ENCODE data around the gene HAGHL. TPM values are rescaled to one million over a fixed set of nuclear protein-coding genes. Genes with fewer than 3 reads are reported as not detected.

The HAGHL gene
- total RNA-seq, 2 donors from 2014 or later = 2.6 to 13.0 TPM

DNA sequence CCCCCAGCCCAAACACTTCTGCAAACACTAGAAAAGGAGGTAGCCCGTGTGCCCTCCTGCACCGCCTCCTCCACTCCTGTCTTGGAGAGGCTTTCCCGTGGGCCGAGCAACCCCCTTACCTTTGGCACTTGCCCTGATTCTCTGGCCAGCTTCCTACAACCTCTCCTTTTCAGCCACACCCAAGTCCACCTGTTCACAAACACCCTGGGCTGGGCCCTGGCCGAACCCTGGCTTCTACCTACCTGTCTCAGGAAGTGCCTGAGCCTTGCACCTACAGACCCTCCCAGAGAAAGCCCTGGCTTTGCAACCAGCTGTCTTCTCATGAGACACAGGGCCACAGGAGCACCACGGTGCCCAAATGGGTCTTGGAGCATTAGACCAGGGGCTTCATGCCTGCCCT is 8.0 kb upstream of the HAGHL start:
- H3K4me3 ChIP-seq = no peak overlapping the region
- no peaks in the 10 kb centered on the region for H3K9me3 ChIP-seq
- H3K4me1 ChIP-seq = peaks cover 31% of the 10 kb centered on the region
- no peak overlapping the region for H3K27ac ChIP-seq
- TF ChIP-seq, protein P1, sequence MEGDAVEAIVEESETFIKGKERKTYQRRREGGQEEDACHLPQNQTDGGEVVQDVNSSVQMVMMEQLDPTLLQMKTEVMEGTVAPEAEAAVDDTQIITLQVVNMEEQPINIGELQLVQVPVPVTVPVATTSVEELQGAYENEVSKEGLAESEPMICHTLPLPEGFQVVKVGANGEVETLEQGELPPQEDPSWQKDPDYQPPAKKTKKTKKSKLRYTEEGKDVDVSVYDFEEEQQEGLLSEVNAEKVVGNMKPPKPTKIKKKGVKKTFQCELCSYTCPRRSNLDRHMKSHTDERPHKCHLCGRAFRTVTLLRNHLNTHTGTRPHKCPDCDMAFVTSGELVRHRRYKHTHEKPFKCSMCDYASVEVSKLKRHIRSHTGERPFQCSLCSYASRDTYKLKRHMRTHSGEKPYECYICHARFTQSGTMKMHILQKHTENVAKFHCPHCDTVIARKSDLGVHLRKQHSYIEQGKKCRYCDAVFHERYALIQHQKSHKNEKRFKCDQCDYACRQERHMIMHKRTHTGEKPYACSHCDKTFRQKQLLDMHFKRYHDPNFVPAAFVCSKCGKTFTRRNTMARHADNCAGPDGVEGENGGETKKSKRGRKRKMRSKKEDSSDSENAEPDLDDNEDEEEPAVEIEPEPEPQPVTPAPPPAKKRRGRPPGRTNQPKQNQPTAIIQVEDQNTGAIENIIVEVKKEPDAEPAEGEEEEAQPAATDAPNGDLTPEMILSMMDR (IDR thresholded peaks at IDR 0.05) = no peak
- peak overlapping the region in 1 of 2 donors; percentile 46 for H3K9ac ChIP-seq (ENCODE audit: low read depth in 2 of 2, low read length in 2 of 2)
- peak; percentile 74 for DNase-seq
- H3K27me3 ChIP-seq = no peaks in the 10 kb centered on the region
- no peaks in the 10 kb centered on the region for H3K36me3 ChIP-seq
- intact Hi-C loops (cut with DNase I) = no loop called here

DNA sequence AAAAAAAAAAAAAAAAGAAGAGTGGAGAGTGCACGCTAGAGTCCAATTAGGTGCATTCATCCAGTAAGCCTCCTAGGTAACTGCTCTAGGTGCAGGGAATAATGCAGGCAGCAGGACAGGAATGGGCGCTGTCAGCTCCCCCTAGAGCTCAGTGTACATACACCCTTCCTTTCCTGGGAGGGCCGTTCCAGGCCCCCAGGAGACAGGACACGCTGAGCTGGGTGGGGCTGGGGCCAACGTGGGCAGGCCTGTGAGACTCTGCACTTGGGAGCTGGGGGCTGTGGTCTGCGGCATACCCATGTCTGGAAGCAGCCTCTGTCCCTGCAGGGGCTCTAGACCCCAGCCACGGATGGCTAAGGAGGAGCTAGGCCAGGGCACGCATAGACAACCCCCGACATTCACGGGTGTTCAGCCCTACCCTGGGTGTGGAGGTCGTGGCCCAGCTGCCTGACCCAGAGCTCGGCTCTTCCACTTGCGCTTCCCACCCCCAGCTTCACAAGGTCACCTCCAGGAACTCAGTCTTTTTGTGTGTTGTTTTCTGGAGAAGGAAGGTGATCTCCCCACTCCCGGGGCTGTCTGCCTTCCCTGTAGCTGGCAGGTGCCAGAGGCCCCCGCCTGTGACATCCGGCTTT is 7.0 kb upstream of the HAGHL start:
- H3K27me3 ChIP-seq = no peaks in the 10 kb centered on the region
- peak overlapping the region; percentile 85 to 99 for H3K9ac ChIP-seq (ENCODE audit: low read depth in 2 of 2, low read length in 2 of 2)
- no peaks in the 10 kb centered on the region for H3K9me3 ChIP-seq
- peak; percentile 43 for DNase-seq
- TF ChIP-seq, protein P1 (IDR thresholded peaks at IDR 0.05) = no peak
- H3K27ac ChIP-seq = peak overlapping the region; percentile 84
- peak overlapping the region; percentile 72 for H3K4me3 ChIP-seq
- peaks cover 26% of the 10 kb centered on the region for H3K4me1 ChIP-seq
- H3K36me3 ChIP-seq = no peaks in the 10 kb centered on the region
- intact Hi-C loops (cut with DNase I) = no loop called here

DNA sequence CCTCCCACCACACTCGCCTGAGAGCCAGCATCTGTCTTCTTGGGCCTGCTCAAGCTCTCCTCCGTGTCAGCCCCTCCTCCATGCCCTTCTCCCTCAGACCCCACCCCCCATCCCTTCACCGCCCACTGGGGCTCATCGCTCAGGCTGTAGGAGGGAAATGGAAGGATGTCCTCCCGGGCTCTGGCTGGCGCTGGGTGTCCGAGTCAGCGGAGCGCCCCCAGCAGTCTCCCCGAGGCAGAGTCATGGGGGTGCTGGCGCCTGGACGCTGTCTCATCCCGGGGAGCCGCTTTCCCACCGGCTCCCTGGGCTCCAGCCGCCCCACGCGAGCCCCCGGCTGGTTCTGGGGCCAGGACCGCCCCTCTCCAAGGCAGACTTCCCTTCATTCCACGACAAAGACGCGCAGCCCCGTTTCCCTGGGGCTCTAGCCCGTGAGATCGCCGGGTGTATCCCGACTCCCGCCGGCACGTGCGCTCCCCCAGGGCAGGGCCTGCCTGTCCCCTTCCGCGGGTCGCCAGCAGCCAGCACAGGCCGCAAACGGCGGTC is 6.4 kb upstream of the HAGHL start:
- peaks cover 26% of the 10 kb centered on the region for H3K4me1 ChIP-seq
- intact Hi-C loops (cut with DNase I) = no loop called here
- TF ChIP-seq, protein P1 (IDR thresholded peaks at IDR 0.05) = no peak
- peak overlapping the region; percentile 85 to 99 for H3K9ac ChIP-seq (ENCODE audit: low read depth in 2 of 2, low read length in 2 of 2)
- H3K36me3 ChIP-seq = no peaks in the 10 kb centered on the region
- no peaks in the 10 kb centered on the region for H3K27me3 ChIP-seq
- peak; percentile 65 for DNase-seq
- H3K4me3 ChIP-seq = peak overlapping the region; percentile 72
- H3K9me3 ChIP-seq = no peaks in the 10 kb centered on the region
- peak overlapping the region; percentile 84 for H3K27ac ChIP-seq

DNA sequence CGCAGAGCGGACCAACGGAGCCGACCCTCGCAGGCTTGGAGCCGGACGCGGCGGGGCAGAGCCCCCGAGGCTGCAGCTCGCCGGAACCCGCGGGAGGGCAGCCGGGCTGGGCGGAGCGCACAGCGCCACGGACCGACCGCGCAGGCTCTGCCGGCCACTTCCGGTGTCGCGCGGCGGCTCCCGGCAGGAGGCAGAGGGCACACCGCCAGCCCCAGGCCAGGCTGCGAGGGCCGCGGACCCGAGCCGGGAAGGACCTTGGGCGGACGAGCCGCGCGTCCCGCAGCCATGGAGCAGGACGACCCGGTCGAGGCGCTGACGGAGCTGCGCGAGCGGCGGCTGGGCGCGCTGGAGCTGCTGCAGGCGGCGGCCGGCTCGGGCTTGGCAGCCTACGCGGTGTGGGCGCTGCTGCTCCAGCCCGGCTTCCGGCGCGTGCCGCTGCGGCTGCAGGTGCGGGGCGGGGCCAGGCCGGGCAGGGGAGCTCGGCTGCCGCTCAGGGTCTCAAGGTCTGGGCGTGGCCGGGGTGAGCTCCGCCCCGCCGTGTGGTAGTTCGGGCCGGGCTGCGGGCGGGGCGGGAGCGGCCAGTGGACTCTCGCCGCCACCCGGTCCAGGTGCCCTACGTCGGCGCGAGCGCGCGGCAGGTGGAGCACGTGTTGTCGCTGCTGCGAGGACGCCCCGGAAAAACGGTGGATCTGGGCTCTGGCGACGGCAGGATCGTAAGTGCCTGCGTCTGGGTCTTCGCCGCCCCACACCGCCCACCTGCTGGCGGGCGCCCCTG is 5.7 kb upstream of the HAGHL start, which contains the start of gene ANTKMT:
Gene ANTKMT (plus strand): TSS at position 157 of the 775 bp plus-strand sequence. CDS start 129 bp downstream, at position 286.
- Histone ChIP-seq H3K27me3 (no peaks in the 10 kb centered on the region), H3K4me1 (peaks cover 22% of the 10 kb centered on the region), H3K9ac (ENCODE audit: low read depth in 2 of 2, low read length in 2 of 2) (peak within 1 kb of the TSS; percentile 85 to 99), H3K9me3 (no peaks in the 10 kb centered on the region), H3K27ac (peak within 1 kb of the TSS; percentile 84), H3K4me3 (peak within 1 kb of the TSS; percentile 72), H3K36me3 (no peaks in the 10 kb centered on the region)
- TF ChIP-seq, protein P1 (IDR thresholded peaks at IDR 0.05) = no peak
- intact Hi-C loops (cut with DNase I) = no loop called here
- DNase-seq = peak; percentile 87

DNA sequence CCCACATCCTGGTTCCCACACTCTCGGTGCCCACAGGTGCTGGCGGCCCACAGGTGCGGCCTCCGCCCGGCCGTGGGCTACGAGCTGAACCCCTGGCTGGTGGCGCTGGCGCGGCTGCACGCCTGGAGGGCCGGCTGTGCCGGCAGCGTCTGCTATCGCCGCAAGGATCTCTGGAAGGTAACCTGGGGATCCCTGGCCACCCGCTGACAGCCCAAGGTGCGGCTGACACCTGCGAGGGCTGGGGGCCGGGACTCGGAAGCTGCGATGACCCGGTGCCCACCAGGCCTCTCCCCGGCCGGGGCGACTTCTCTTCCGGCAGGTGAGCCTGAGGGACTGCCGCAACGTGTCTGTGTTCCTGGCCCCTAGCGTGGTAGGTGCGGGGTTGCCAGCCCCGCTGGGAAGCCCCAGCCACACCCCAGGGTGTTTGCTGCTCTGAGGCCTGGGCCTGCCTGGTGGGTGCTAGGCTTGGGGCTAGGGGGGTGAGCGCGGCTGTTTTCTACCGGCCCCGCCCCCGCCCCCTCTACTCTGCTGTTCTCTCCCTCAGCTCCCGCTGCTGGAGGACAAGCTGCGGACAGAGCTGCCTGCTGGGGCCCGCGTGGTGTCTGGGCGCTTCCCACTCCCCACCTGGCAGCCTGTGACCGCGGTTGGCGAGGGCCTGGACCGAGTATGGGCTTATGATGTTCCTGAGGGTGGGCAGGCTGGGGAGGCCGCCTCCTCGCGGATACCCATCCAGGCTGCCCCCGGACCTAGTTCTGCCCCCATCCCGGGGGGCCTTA is 5.0 kb upstream of the HAGHL start:
- no peaks in the 10 kb centered on the region for H3K9me3 ChIP-seq
- peaks cover 19% of the 10 kb centered on the region for H3K4me1 ChIP-seq
- H3K9ac ChIP-seq (ENCODE audit: low read depth in 2 of 2, low read length in 2 of 2) = no peak overlapping the region
- H3K4me3 ChIP-seq = peak overlapping the region; percentile 72
- intact Hi-C loops (cut with DNase I) = no loop called here
- H3K27ac ChIP-seq = peak overlapping the region; percentile 84
- no peaks in the 10 kb centered on the region for H3K27me3 ChIP-seq
- TF ChIP-seq, protein P1 (IDR thresholded peaks at IDR 0.05) = no peak
- no peaks in the 10 kb centered on the region for H3K36me3 ChIP-seq
- no peak for DNase-seq
